ENCODE results near the gene SHISA8.

SHISA8 gene

DNA sequence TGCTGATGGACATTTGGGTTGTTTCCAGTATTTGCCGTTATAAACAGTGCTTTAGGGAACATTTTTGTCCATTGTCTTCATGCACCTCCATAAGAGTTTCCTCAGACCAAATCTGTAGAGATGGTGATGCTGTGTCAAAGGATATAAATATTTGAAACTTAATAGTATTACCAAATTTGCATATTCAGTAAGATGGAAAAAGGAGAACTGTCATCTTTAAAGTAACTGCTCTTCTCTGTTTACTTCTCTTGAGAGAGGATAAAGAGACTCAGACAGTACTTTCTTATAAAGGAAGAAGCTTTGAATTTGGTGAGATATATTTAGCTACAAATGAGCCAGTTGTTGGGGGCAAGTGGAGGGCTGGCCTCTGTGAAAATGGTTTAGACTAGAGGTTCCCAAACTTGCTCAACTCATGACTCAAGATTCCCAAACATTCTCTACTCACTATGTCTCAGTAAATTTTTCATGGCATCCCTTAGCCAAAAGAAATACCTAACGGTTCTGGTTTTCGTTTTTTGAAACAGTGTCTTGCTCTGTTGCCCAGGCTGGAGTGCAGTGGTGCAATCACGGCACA is 26.2 kb downstream of the SHISA8 start:
- TF ChIP-seq, protein P1, sequence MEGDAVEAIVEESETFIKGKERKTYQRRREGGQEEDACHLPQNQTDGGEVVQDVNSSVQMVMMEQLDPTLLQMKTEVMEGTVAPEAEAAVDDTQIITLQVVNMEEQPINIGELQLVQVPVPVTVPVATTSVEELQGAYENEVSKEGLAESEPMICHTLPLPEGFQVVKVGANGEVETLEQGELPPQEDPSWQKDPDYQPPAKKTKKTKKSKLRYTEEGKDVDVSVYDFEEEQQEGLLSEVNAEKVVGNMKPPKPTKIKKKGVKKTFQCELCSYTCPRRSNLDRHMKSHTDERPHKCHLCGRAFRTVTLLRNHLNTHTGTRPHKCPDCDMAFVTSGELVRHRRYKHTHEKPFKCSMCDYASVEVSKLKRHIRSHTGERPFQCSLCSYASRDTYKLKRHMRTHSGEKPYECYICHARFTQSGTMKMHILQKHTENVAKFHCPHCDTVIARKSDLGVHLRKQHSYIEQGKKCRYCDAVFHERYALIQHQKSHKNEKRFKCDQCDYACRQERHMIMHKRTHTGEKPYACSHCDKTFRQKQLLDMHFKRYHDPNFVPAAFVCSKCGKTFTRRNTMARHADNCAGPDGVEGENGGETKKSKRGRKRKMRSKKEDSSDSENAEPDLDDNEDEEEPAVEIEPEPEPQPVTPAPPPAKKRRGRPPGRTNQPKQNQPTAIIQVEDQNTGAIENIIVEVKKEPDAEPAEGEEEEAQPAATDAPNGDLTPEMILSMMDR (IDR thresholded peaks at IDR 0.05; ENCODE audit: borderline replicate concordance, control extremely low read depth, extremely low read depth, insufficient read depth, missing control alignments), result no peak
- in situ Hi-C loops (cut with MboI; ENCODE audit: low sequenced_read_pairs, unreplicated experiment), result no loop called here
- DNase-seq (ENCODE audit: low spot score), result no peak

DNA sequence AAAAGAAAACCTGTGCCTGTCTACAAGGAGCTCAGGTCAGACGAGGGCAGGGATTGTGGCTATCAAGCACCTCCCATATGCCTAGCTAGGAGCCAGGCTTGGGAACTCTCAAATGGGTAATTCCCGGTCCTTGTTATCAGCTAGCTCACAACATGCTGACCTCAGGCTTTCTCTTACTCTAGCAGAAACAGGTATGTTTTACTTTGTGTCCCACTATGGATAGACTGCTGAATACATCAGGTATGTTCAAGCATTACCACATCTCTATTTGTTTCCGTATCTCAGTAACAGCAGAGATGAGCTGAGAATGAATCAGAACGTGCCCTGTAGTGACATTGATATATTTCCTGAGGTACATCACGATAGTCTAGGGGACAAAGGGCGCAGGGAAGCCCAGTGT is 29.4 kb downstream of the SHISA8 start:
- DNase-seq (ENCODE audit: low spot score), result no peak
- in situ Hi-C loops (cut with MboI; ENCODE audit: low sequenced_read_pairs, unreplicated experiment), result no loop called here
- TF ChIP-seq, protein P1 (IDR thresholded peaks at IDR 0.05; ENCODE audit: borderline replicate concordance, control extremely low read depth, extremely low read depth, insufficient read depth, missing control alignments), result no peak

DNA sequence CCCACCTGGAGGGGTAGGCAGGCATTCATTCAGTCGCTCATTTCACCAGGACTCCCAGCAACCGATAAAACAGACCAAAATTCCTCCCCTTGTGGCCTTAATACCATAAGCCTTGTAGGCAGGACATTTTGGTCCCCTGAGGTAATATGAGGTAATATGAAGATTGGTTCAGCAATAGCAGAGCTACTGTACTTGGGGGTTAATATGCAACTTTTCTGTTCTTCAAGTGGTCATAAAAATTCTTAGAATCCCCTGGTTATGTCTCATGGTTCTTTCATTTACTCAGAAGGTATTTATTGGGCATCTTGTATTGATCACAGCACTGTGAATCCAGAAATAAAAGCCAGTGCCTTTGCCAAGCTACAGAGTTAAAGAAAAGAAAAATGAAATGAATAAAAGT is 29.8 kb downstream of the SHISA8 start:
- in situ Hi-C loops (cut with MboI; ENCODE audit: low sequenced_read_pairs, unreplicated experiment), result no loop called here
- DNase-seq (ENCODE audit: low spot score), result no peak
- TF ChIP-seq, protein P1 (IDR thresholded peaks at IDR 0.05; ENCODE audit: borderline replicate concordance, control extremely low read depth, extremely low read depth, insufficient read depth, missing control alignments), result no peak

DNA sequence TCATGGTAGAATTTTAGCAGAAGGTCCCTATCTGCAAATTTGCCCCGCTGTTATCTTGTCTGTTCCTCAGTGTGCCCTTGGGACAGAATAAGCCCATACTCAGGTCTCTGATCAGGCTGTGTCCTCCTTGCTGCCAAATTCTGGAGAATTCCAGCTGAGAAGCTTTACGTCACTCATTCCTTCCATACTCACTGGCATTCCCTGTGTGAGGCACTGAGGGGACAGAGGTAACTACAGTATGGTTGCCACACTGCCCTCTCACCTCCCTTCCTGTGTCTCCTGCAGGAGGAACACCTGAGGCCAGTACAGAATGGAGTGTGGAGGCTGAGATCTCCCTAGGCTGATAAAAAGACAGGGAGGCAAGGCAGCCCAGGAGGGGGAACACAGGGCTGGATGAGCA is 31.5 kb downstream of the SHISA8 start:
- in situ Hi-C loops (cut with MboI; ENCODE audit: low sequenced_read_pairs, unreplicated experiment), result no loop called here
- TF ChIP-seq, protein P1 (IDR thresholded peaks at IDR 0.05; ENCODE audit: borderline replicate concordance, control extremely low read depth, extremely low read depth, insufficient read depth, missing control alignments), result no peak
- DNase-seq (ENCODE audit: low spot score), result no peak

DNA sequence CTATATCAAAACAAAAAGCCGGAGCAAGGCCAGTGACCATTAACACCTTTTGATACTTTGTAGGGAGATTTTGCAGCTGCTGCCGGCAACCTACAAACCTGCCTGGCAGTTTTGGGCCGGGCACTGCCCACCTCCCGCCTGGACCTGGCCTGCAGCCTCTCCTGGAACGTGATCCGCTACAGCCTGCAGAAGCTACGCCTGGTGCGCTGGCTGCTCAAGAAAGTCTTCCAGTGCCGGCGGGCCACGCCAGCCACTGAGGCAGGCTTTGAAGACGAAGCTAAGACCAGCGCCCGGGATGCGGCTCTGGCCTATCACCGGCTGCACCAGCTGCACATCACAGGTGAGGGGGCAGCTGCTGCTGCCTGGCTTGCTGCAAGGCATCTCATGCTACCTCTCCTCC is 34.2 kb downstream of the SHISA8 start:
- in situ Hi-C loops (cut with MboI; ENCODE audit: low sequenced_read_pairs, unreplicated experiment), result no loop called here
- TF ChIP-seq, protein P1 (IDR thresholded peaks at IDR 0.05; ENCODE audit: borderline replicate concordance, control extremely low read depth, extremely low read depth, insufficient read depth, missing control alignments), result no peak
- DNase-seq (ENCODE audit: low spot score), result no peak

DNA sequence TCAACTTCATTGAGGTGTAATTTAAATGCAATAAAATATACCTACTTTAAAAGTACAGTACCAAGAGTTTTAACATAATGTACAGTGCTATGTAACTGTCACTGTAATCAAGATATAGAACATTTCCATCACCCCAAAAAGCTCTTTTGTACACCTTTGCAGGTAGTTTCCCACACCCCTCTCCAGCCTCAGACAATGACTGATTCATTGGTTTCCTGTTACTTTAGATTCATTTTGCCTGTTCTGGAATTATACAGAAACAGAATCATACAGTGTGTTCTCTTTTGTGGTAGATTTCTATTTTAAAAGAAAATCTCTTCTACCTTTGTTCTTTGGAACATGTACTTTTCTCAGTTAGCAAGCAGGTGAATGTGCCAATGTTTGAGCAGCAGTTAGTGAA is 38.2 kb downstream of the SHISA8 start:
- in situ Hi-C loops (cut with MboI; ENCODE audit: low sequenced_read_pairs, unreplicated experiment), result no loop called here
- DNase-seq (ENCODE audit: low spot score), result no peak
- TF ChIP-seq, protein P1 (IDR thresholded peaks at IDR 0.05; ENCODE audit: borderline replicate concordance, control extremely low read depth, extremely low read depth, insufficient read depth, missing control alignments), result no peak

Data from GM13976 (cell line).